Suppressor macrophage treated with lipopolysaccharide for 1 hour (primary cell): ENCODE measurements around the gene ACTRT3.

Experiments used
- DNase-seq, 3 donors: peaks; one replicate each; pipeline ENCODE4 v3.0.0-alpha.2; 2020 to 2022

The ACTRT3 gene

GRCh38 chr3:169769287-169770181 lies at the start of gene ACTRT3:
ACTRT3 (minus strand) TSS chr3:169769561; CDS start chr3:169769520, 41 bp downstream.
- DNase-seq = peak; percentile 68 to 81 (median 78)

GRCh38 chr3:169818316-169818715 lies 49.0 kb upstream of the ACTRT3 start:
- peak in 1 of 3 donors; percentile 11 for DNase-seq

DNA sequence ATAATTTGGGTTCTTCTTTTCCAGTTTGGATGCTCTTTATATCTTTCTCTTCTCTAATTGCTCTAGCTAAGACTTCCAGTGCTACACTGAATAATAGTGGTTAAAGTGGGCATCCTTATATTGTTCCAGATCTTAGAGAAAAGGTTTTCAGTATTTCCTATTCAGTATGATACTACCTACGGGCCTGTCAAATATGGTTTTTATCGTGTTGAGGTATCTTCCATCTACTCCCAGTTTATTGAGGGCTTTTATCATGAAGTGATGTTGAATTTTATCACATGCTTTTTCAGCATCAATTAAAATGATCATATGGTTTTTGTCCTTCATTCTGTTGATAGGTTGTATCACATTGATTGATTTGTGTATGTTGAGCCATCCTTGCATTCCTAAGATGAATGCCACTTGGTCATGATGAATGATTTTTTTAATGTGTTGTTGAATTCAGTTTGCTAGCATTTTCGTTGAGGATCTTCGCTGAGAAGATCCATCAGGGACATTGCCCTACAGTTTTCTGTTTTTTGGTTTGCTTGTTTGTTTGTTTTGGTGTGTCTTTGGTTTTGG lies 46.3 kb upstream of the ACTRT3 start:
- no peak for DNase-seq

GRCh38 chr3:169813757-169814517 lies 44.6 kb upstream of the ACTRT3 start:
- DNase-seq = peak; percentile 46 to 60 (median 51)

DNA sequence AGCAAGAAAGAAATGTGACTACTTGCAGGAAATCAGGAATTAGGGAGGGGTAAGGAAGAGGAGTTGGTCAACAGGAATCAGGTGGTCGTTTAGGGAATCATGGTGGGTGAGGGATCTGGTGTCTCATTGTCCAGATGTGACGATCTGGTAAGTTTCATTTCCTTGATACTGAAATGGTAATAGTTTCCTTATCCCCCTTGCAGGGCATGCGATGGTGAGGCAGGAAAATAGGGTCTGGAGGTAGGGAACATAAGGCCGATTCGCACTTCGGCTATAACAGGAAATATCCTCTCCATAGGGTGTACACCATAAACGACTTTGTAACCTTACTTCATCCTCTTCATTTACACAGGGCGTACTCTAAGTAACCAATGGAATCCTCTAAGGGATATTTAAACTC lies 43.9 kb upstream of the ACTRT3 start:
- peak; percentile 17 to 50 (median 32) for DNase-seq

DNA sequence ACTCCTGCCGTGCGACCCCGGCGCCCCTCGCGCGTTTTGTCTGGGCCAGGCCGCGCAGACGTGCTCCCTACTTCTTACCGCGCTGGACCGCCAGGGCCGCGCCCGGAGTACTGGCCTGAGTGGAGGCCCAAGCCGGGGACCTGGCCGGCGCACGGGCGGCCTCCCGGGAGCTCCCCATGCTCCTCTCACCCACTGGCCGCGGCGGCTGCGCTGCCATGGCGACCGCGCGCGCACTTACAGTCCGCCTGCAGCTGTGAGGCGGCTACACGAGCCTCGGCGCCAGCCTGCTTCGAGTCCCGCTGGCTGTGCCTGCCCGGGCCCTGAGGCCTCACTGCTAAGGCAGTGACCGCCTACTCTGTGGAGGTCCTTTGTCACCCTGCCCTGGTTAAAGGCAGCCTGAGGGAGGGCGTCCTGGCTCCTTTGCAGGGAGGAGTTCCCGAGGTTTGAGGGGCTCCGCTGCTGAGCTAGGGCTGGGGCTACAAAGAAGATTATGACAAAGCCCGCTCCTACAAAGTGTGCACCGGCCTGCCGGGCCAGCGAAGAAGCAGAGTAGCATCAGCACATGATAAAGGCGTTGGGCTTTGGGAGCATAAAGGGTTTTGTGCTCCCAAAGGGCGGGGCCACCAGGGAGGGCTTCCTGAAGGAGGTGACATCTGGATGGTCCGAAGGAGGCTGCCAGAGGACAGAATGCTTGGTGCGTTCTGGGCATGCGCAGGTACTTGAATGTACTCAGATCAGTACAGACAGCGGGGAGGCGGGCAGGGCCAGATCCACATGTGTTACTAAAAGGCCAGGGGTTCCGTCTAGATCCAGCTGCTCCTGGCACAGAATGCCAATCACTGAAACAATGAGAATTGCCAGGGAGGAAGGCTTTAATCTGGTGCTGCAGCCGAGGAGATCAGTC lies 43.2 kb upstream of the ACTRT3 start, which contains the start of the genes LRRC34 and LRRIQ4:
LRRC34 (minus strand) TSS at position 573 of the 904 bp plus-strand sequence; CDS start at position 217, 356 bp downstream.
LRRIQ4 (plus strand) TSS at position 539 of the 904 bp plus-strand sequence. CDS start 9,052 bp downstream, outside the sequence.
- DNase-seq = peak; percentile 59 to 81 (median 65)

DNA sequence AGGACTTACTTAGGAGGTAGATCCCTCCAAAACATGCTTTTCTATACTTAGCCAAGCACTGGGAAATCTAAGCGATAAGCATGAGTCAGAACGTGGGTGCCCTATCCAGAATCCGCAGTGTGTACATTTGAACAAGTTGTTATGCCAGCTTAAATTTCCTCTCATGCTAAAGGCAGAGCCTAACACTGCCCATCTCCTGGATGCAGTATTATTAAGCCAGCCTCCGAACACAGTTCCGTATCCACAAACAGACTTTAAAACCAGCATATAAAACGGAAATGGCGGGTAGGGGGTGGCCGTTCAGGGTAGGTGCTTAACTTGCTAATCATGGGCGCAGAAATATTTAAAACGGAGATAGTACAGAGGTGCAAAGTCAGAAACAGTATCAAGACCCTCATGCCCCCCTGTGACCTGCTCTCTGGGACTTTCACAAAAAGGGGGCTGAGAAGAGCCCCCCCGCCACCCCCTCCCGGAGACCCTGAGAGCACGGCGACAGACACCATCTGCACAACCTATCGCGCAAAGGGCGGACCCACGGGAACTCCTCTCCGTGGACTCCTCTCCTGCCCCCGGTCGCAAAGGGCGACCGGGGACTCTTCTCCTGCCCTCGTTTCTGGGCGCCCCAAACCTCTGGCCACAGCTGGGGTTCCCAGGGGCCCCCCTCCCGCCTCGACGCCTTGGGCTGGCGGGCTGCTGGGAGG lies 42.4 kb upstream of the ACTRT3 start:
- peak in 2 of 3 donors; percentile 32 to 37 for DNase-seq

GRCh38 chr3:169809230-169809795 lies 40.0 kb upstream of the ACTRT3 start:
- no peak for DNase-seq

- no peak for DNase-seq
Measured at GRCh38 chr3:169804681-169805080, 35.3 kb upstream of the ACTRT3 start.

DNA sequence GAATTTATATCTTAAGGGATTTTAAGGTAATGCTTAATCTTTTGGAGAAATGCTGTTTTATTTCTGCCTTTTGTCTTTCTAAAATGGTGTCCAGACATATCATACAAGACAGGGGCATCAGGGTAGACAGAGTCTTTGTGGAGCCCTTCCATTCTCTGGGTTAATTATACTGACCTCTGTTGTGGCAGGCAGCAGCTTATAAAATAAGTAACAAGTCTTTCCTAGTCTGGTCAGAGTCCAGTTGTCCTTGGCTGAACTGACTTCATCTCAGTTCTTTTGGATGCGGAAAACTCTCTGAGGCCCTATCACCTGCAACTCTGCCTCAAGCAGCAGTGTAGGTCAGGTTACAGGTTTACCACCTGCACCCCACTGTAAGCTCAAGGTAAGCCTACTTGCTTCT lies 23.0 kb upstream of the ACTRT3 start:
- DNase-seq = no peak

GRCh38 chr3:169790687-169791429 lies 21.5 kb upstream of the ACTRT3 start:
- no peak for DNase-seq

DNA sequence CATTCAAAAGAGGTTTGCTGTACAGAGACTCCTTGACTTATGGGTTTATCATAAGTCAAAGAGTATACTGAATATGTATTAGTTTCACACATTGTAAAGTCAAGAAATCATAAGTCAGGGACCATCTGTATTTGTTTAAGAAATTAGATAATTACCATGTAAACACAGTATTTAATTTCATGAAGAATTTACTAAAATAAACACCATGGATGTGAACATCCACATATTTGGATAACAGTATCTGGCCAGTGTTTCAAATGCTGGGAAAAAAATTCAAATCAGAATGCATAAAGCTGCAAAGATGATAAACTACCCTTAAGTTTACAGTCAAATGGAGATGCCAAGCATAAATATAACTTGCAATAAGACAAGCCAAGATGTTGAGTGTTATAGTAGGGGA lies 20.9 kb upstream of the ACTRT3 start:
- DNase-seq = no peak

GRCh38 chr3:169787791-169788190 lies 18.4 kb upstream of the ACTRT3 start:
- DNase-seq = no peak

DNA sequence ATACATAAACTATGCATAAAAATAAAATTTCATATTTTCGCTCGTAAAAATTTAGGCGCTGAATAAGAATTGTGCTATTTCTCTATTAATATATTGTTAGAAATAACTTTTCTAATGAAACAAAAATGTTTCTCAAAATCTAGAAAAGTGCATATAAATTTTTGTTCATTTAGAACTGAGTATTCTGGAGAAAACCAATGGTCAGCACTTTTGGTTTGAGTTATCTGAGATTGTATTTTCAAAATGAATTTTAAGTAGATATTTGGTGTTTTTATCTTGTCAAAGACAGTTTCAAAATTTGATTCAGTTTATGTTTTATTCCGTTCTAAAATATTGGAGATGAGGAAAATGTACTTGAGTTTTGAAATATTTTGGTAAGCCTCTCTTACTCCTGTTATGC lies 17.8 kb upstream of the ACTRT3 start:
- no peak for DNase-seq

GRCh38 chr3:169781209-169781855 lies 12.0 kb upstream of the ACTRT3 start:
- DNase-seq = no peak

GRCh38 chr3:169780742-169781141 lies 11.4 kb upstream of the ACTRT3 start:
- DNase-seq = no peak

GRCh38 chr3:169777822-169778221 lies 8.5 kb upstream of the ACTRT3 start:
- no peak for DNase-seq

DNA sequence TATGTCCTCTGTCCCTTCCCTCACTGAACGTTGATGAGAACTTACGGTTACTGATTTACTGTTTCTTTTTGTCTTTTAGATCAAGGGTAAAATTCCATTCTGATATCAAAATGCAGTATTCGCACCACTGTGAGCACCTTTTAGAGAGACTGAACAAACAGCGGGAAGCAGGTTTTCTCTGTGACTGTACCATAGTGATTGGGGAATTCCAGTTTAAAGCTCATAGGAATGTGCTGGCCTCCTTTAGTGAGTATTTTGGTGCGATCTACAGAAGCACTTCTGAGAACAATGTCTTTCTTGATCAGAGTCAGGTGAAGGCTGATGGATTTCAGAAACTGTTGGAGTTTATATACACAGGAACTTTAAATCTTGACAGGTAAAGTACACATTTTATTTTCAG lies 4.8 kb upstream of the ACTRT3 start:
- DNase-seq = no peak

DNA sequence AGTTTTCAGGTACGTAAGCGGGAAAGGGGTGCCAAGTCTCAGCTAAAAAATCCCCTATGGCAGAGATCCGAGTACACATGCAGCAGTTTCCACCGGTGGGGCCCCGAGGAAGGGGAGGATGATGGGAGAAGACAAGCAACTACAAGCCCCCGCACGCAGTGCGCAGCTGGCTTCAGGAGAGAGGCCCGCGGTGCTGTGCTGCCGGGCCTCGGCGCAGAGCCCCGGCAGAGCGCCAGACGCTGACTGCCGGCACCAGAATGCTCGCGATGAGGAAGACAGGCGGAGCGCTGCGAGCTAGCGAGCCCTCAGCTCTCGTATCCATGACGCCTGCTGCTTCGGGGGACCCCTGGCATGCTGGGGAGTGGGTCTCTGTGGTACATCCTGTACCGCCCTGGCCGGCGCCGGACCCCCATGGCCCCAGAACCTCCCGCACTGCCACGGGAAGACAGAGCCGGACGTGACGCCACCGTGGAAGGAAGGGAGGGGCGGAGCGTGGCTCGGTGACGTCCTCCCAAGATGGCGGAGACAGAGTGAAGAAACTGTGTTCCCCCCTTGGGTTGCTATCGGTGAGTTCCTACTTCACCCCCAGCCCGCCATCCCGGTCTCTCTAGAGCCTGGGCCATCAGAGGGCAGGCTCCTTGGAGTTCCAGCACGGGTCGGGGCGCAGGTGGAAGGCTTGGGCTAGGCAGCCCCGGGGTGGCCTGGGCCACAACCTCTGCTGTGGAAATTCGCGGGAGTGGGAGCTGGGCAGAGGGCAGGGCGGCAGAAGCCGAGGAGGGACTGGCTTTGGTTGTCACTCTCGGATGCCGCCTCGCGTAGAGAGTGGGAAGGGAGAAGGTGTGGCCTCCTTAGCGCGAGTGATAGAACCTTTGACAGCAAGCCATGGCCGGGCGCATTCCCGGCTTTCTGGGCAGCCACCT lies 3.8 kb upstream of the ACTRT3 start, which contains the start of gene MYNN:
MYNN (plus strand) TSS at position 500 of the 920 bp plus-strand sequence. CDS start 900 bp downstream, outside the sequence.
- DNase-seq = peak; percentile 92 to 95 (median 95)
